NCI-H128 (cell line): ENCODE results near the gene GPATCH2L.

Source experiments
- DNase-seq: peaks from one replicate; lab custom pipeline; 2025; ENCODE audit not compliant: unreplicated experiment; lab: John Stamatoyannopoulos, UW

The GPATCH2L gene

DNA sequence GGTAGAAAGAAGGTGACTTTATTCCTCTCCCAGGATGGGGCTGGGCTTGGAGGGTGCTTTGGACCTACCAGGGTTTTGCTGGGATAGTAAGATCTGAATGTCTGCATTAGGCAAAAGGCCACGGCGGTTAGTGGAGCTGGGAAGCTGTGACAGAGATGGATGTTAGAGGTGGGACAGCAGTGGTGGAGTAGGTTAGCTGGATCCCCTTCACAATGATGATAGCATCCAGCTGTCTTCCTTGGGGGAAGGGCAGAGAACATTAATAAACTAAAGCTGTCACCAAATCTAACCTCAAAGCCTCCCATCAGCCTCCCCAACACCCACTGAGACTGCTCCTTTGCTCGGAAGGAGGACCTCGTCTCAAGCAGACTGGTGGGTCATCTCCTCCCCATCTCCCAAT lies 104.8 kb downstream of the GPATCH2L start:
- DNase-seq = no peak

DNA sequence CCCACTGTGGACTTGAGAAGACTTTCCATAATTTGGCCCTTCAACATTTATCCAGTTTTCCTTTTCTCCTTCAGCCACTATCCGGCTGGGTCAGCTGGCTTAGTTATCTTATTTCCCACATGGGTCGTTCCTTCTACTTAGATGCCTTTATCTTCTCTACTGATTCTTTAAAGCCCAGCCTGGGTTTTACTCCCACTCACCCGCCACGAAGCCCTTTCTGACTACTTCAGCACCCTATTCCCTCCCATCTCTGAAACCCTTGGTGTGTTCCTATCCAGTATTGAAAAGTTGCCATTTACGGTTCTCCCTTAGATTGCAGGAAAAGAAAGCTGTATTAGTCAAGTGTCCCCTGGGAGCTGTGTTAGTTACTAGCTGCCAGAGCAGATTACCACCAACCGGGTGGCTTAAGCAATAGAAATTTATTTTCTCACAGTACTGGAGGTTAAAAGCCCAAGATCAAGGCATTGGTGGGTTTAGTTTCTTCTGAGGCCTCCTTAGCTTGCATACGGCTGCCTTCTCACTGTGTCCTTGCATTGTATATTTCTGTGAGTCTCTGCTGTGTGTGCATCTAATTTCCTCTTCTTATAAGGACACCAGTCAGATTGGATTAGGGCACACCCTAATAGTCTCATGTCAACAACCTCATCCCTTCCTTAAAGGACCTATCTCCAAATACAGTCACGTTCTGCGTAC lies 105.5 kb downstream of the GPATCH2L start:
- DNase-seq = no peak

GRCh38 chr14:76257842-76258397 lies 106.2 kb downstream of the GPATCH2L start:
- DNase-seq = no peak

DNA sequence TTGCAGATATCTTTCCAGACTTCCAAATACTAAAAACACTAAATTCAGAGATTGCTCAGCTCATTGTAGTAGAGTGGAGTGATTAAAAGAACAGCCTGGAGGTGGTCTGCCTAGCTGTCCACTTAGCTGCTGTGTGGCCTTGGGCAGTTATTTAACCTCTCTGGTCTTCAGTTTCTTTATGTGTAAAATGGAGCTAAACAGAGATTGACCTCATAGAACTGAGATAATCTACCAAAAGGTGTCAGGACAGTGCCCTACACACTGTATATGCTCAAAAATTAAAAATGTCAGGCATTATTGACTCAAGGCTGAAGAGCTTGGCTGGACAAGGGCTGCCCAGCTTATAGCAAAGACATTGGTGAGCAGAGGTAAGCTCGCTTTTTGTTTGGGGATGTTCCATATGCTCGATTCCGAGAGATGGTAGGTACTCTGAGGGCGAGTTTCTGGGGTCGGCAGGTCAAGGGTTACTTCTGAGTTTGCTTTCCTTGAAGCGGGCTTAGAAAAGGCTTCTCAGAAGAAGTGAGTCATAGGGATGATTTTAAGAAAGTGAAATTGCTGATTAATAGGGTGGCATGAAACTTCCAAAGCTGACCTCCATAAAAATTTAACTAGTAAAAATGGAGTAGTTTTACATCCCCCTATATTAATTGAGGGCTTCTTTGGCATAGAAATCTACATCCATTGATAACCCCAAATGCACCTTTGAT lies 107.5 kb downstream of the GPATCH2L start:
- no peak for DNase-seq

DNA sequence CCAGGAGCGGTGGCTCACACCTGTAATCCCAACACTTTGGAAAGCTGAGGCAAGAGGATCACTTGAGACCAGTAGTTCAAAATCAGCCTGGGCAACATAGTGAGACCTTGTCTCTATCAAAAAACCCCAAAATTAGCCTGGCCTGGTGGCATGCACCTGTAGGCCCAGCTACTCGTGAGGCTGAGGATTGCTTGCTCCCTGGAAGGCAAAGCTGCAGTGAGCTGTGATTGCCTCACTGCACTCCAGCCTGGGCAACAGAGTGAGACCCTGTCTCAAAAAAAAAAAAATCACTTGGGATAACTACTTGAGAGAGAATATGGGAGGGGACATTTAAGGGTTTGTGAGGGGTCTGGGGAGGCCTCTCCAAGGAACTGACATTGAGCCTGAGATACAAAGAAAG lies 109.0 kb downstream of the GPATCH2L start:
- DNase-seq = no peak

GRCh38 chr14:76261371-76261811 lies 109.7 kb downstream of the GPATCH2L start:
- no peak for DNase-seq

GRCh38 chr14:76262641-76263040 lies 110.9 kb downstream of the GPATCH2L start:
- DNase-seq = no peak
